HG02763 (cell line): ENCODE results near the gene LGR6.
"Not testable (repeated sequence)": the region's sequence is repeated elsewhere in the genome, so short reads cannot be mapped to it uniquely, and the experiment has no call there.

Experiments used
- ATAC-seq: cut with Tn5 transposase; IDR thresholded peaks from one replicate; pipeline ENCODE4 v1.9.1; 2021; ENCODE audit warnings: mild to moderate bottlenecking, moderate library complexity; ENCODE audit not compliant: unreplicated experiment

Gene LGR6

GRCh38 chr1:202176949-202177927, 16.4 kb upstream of the LGR6 start:
- ATAC-seq, result no peak

DNA sequence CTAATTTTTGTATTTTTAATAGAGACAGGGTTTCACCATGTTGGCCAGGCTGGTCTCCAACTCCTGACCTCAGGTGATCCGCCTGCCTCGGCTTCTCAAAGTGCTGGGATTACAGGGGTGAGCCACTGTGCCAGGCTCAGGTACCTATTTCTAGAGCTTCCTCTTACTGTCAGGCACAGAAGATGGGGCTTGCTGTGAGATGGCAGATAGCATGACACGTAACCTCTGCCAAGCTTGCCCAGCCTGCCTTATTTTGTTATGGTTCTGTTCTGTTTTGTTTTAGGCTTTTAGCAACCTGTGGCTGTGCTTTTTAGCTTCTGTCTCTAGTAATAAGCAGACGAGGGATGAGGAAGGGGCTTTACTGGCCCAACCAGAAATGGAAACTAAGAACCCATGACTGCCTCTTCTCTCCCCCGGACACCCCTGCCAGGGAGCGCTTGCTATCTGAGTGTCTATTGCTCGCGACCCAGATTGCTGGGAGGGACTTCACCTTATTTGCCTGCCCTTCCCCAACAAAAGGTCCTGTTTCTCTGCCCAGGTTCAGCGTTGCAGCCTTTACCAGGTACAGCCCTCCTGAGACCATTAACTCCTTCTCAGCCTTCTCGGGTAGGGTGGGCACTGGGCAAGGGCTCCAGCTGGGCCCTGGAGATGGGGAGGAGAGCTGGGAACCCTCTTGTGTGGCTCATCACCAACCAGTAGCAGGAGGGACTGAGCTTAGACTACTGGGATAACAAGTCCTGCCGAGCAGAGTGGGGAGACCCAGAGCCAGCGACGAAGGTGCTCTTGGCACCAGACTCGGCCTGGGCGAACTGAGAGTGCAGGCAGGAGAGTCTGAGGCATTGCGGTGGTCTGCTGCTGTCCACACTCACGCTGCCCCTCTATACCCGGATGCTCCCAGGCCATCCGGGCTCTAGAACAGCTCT, 13.5 kb upstream of the LGR6 start:
- no peak for ATAC-seq

DNA sequence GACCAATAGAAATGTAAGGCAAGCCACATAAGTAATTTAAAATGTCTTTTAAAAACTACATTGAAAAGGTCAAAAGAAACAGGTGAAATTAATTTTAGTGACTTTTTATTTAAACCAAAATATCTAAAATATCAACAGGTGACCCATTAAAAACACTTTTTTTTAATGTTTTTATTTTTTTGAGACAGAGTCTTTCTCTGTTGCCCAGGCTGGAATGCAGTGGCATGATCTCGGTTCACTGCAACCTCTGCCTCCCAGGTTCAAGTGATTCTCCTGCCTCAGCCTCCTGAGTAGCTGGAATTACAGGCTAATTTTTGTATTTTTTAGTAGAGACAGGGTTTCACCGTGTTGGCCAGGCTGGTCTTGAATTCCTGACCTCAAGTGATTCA, 12.9 kb upstream of the LGR6 start:
- ATAC-seq, result not testable (repeated sequence)

DNA sequence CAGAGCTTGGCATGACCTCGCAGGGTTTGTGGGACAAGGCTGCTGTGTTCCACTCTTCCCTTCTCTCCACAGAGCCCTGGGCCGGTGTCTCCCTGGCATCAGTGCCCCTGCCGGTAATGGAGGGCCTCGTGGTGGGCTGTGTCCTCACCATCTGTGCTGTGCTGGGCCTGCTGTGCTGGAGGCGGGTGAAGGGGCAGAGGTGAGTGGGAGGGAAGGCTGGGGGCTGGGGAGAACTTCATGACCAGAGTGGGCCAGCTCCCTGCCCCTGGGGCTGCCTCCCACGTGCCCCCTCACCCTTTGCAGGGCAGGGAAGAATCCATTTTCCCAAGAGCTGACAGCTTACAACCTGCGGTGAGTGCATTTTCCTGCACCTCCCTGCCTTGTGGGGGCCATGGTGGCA, 12.0 kb upstream of the LGR6 start:
- ATAC-seq, result no peak

DNA sequence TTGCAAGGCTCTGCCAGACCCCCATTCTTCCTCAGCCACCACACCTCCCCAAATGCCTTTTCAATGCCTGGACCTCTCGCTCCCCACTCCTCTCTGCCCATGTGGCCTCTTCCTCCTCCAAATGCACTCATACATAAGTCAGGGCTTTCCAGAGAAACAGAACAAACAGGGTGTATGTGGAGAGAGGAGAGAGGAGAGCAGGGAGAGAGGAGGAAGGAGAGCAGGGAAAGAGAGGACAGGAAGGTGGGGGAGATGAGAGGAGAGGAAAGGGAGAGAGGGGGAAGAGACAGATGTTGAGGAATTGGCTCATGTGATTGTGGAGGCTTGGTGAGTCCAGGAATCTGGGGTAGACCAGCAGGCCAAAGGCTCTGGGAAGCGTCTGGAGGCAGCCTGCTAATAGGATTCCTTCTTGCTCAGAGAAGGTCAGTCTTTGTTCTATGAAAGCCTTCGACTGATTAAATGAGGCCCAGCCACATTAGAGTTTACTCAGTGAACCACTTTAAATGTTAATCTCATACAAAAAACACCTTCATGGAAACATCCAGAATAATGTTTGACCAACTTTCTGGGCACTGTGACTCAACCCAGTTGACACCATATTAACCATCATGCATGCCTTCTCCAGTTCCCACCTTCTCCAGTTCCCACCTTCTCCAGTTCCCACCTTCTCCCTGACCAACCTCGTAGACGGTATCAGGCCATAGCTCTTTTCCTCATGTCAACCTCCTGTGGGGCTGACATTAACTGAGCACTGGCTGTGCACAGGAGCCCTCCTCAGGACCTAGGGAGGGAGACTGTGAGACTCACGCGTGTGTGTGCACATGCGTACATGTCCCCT, 11.3 kb upstream of the LGR6 start:
- ATAC-seq, result no peak

DNA sequence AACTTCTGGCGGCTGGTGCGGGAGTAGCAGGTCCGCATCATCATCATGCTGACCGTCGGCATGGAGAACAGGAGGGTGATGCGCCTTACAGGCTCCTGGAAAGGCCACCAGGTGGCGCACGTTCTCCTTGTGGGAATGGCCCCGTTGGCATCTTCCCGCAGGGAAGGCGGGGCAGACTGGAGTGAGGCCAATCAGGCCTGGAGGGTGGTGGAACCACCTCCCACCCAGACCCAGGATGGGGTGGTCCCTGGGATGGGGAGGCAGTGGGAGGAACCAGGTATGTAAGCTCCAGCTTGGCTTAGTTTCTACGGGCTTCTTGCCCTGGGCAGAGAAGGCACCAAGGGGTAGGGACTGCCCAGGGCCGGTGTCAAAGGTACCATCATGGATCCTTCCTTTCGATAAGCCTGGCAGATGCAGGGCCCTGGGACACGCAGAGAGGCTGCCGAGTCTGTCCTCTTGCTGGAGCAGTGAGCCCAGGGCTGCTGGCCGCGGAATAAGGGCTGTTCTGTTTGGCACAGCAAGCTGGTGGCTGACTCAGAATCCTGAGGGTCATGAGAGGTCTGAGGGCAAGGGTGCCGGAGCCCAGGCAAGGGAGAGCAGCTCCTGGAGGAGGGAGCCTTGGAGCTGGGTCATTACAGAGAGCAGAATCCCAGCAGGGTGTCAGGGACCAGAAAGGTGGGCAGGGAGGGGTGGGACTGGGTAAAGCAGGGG, 8.7 kb upstream of the LGR6 start:
- no peak for ATAC-seq

DNA sequence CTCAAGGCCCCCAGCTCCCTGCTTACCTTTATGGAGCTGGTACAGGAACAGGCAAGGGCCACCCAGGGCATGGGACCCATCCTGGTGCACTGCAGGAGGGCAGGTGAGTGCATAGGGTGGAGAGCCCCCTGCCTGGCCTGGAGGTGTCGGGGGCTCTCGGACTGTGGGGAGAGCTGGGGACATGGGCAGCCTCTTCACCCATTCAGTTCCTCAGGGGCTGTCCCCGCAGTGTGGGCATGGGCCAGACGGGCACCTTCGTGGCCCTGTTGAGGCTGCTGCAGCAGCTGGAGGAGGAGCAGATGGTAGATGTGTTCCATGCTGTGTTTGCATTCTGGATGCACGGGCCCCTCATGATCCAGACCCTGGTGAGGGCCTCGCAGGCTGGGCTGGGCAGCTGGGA, 7.3 kb upstream of the LGR6 start:
- ATAC-seq, result no peak

GRCh38 chr1:202187041-202187671, 6.4 kb upstream of the LGR6 start:
- ATAC-seq, result no peak

DNA sequence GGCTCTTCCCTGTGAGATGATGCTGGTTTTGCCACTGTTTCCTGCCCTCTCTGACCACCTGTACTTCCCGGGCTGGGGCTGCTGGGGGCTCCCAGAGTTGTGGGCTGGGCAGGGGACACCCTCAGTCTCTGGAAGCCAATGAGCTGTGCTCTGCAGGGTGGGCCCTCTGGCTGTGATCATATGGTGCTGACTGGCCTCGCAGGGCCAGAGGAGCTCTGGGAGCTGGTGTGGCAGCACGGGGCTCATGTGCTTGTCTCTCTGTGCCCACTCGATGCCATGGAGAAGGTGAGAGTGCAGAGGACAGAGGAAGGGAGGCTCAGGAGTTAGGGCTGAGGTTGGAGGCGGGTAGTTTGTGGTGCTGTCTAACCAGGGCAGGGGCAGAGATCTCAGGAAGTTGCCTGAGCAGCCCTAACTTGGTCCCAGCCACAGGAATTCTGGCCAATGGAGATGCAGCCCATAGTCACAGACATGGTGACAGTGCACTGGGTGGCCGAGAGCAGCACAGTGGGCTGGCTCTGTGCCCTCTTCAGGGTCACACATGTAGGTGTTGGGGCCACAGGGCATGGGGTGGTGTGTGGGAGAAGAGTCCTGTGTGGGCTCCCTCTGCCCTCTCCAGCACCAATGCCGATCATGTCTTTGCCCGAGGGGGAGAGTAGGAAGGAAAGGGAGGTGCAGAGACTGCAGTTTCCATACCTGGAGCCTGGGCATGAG, 5.7 kb upstream of the LGR6 start:
- ATAC-seq, result no peak

DNA sequence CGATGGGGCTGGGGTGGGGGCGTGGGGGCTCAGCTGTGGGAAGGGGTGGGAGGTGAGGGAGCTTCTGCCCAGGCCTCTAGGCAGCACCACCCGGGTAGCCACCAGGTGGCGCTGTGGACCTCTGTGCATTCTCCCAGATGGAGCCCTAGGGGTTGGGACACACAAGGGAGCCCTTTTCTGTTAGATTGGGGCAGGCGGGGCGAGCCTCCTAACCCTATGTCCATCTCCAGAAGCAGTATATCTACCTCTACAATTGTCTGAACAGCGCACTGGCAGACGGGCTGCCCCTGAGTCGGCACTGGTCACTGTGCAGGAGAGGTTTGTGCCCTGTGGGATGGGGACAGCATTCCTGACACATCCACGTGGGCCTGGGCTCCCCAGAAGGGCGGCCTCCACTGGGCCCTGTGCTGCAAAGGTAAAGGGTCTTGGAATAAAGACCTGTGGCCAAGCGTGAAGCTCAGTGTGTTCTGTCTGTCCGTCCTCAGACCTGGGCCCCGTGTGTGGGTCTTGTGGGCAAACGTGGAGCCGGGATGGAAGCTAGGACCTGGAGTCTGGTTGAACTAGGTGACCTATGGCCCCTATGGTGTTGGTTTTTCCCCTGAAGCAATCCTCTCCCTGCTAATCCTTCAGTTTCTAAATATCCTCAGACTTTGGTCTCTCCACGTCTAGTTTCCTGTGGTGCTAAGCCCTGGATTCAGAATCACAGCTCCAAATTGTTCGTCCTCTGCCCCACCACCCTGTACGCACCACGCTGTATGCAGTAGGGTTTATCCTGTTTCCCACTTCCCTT, 4.4 kb upstream of the LGR6 start:
- ATAC-seq, result no peak

DNA sequence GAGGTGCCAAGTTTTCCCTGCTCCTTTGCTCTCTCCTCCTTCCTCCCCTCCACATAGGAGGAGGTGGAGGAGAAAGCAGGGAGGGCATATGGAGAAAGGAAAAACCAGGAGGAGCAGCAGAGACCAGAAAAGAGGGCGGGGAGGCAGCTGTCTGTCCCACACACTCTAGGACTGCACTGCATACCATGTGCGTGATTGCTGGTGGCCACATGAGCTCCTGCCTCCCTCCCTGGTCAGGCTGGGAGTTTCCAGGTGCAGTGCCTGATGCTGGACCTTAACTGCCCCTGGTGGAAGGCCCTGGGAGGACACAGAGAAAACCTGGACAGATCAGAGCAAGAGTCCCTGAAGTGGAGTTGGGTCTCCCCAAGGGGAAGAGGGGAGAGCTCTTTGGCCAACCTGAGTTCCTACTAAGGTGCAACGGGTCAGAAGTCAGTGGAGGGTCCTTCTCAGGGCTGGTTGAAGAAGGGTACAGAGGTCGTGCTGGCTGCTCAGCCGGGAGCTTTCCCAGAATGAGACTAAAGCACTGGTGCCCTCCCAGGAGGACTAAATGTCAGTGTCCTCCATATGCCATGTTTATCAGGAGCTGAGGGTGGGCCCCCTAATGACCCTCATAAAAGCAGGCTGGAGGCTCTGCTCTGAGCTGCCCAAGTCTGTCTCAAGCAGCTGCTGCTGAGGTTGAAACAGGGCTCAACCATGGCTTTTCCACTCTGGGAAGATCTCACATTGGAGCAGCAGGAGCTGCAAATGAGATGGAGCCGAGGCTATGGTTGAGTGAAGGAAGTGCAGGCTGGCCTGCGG, 3.5 kb upstream of the LGR6 start:
- no peak for ATAC-seq

GRCh38 chr1:202191391-202191790, 2.2 kb upstream of the LGR6 start:
- ATAC-seq, result not testable (repeated sequence)

GRCh38 chr1:202192770-202193613, 607 bp upstream of the LGR6 start:
- no peak for ATAC-seq

DNA sequence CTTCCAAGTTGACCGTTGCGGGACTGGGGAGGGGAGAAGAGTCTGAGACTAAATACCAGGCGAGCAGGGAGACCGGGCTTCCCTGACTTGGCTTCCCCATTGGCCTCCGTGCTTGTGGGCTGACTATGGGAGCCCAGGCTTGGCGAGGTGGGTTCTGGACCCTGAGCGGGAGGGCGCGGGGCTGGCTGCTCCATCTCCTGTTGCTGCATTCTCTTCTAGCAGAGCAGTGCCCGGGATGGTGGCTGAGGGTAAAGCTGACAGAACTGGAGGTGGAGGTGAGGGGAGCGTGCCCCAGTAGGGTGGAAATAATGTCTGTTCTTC, 689 bp downstream of the LGR6 start:
- no peak for ATAC-seq

DNA sequence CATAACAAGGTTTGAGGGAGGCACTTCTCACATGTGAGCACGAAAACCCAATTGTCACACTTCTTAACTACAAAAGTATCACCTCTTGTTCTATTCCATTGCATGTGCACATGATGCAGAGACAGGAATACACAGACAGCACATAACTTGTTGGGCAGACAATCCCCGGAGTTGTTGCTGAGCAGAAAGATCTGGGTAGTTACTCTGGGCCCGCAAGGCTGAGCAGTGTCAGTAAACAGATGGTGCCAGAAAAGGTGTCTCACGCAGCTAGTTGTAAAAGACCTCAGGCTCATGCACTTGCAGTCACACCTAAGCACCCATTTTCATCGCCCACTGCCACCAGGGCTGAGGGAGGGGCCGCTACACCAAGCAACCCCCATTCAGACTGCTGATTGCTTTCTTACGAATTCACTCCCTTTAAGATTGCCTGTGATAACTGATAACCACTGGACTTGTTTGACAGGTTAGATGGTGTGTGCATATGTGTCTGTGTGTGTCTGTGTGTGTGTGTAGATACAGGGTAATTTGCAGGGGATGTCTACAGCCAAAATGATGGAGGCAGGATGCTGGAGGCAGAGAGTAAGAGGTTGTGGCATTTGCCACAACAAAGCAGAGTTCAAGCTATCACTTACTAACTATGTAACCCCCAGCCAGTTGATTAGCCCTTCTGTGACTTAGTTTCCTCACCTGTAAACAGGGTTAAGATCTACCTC, 4.2 kb downstream of the LGR6 start:
- ATAC-seq, result no peak

DNA sequence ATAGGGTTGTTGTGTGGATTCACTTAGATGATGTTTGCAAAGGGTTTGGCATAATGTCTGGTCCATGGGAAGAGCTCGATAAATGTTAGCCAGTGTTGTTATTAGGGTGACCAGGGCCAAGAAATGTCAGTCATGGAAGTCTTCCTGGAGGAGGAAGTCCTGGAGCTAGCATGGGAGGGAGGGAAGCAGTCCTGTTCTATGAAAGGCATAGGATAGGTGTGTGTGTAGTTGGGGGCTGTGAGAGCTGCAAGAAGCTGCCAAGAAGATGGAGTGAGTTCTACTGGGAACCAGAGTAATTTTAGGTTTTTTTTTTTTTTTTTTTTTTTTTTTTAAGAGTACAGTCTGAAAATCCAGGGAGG, 4.7 kb downstream of the LGR6 start:
- ATAC-seq, result no peak
